HepG2 (cell line): ENCODE results near the gene TSACC. TPM values are rescaled to one million over a fixed set of nuclear protein-coding genes. Genes with fewer than 3 reads are reported as not detected.

Experiments used
- HNRNPL ChIP-seq: fragments of 200-400 bp; formaldehyde crosslinking; IDR thresholded peaks from 2 replicates; pipeline ENCODE4 v1.6.1; 2017; ENCODE audit warnings: mild to moderate bottlenecking, low read depth, low read length
- NAIF1 ChIP-seq: sonication (generic); formaldehyde crosslinking; IDR thresholded peaks from 2 replicates; pipeline ENCODE4 v1.5.0; 2020; ENCODE audit warnings: mild to moderate bottlenecking, missing genetic modification reagents, borderline replicate concordance
- NFIC ChIP-seq: IDR thresholded peaks from 2 replicates; pipeline ENCODE4 v1.6.1; 2012; ENCODE audit warnings: mild to moderate bottlenecking, low read length, inconsistent platforms
- NRL ChIP-seq: sonication (generic); formaldehyde crosslinking; IDR thresholded peaks from 2 replicates; pipeline ENCODE4 v1.5.0; 2020; ENCODE audit warnings: missing genetic modification reagents, mild to moderate bottlenecking, moderate library complexity, borderline replicate concordance
- POLR2AphosphoS5 ChIP-seq: IDR thresholded peaks from 2 replicates; pipeline ENCODE4 v1.6.1; 2012; ENCODE audit warnings: low read depth, low read length
- POLR2G ChIP-seq: fragments of 200-400 bp; formaldehyde crosslinking; IDR thresholded peaks from 2 replicates; pipeline ENCODE4 v1.6.1; 2018; ENCODE audit warnings: mild to moderate bottlenecking, low read depth, low read length, moderate library complexity
- PRMT3 ChIP-seq: sonication (generic); formaldehyde crosslinking; IDR thresholded peaks from 2 replicates; pipeline ENCODE4 v1.8.1; 2022; ENCODE audit warnings: low read depth, mild to moderate bottlenecking, moderate library complexity, missing genetic modification reagents, borderline replicate concordance
- REL ChIP-seq: sonication (generic); formaldehyde crosslinking; conservative IDR thresholded peaks from 2 replicates; pipeline ENCODE4 v1.8.0; 2022; ENCODE audit warnings: mild to moderate bottlenecking, missing genetic modification reagents, moderate library complexity
- SIN3A ChIP-seq: IDR thresholded peaks from 2 replicates; pipeline ENCODE4 v1.6.1; 2011; ENCODE audit warnings: low read depth, mild to moderate bottlenecking, control low read depth, low read length, borderline replicate concordance
- ZKSCAN5 ChIP-seq: sonication (generic); formaldehyde crosslinking; IDR thresholded peaks from 2 replicates; pipeline ENCODE4 v1.5.1; 2020; ENCODE audit warnings: mild to moderate bottlenecking, missing genetic modification reagents
- ZNF335 ChIP-seq: sonication (generic); formaldehyde crosslinking; IDR thresholded peaks from 2 replicates; pipeline ENCODE4 v1.4.0; 2020; ENCODE audit warnings: missing genetic modification reagents
- ZNF468 ChIP-seq: sonication (generic); formaldehyde crosslinking; IDR thresholded peaks from 2 replicates; pipeline ENCODE4 v1.8.0; 2022; ENCODE audit warnings: mild to moderate bottlenecking, moderate library complexity, missing genetic modification reagents
- ZNF564 ChIP-seq: sonication (generic); formaldehyde crosslinking; IDR thresholded peaks from 2 replicates; pipeline ENCODE4 v1.8.1; 2023; ENCODE audit warnings: mild to moderate bottlenecking, missing genetic modification reagents
- ZNF709 ChIP-seq: sonication (generic); formaldehyde crosslinking; IDR thresholded peaks from 2 replicates; pipeline ENCODE4 v1.5.0; 2020; ENCODE audit warnings: mild to moderate bottlenecking, missing genetic modification reagents
- polyA plus RNA-seq, 8 experiments: library from polyadenylated mRNA; depleted of rRNA in 3 of 8; stranded (reverse) in 7 of 8; unstranded in 1 of 8; fragments of >200 nt; fragmentation: Illumina TruSeq in 4 of 8; extraction: Trizol in 4 of 8; gene quantifications; 2 replicates each; pipeline versions ENCODE4 v1.2.1 to v1.2.3, GENCODE V29; 2011 to 2016; ENCODE audit warnings: low read depth in 4 of 8, missing spikeins in 1 of 8, mixed read lengths in 1 of 8; ENCODE audit not compliant: insufficient read depth in 1 of 8
- total RNA-seq, 5 experiments: library from RNA; depleted of rRNA; stranded (reverse); fragments of >200 nt; fragmentation: Illumina TruSeq; extraction: Trizol; gene quantifications; 2 replicates each; pipeline ENCODE4 v1.2.3, GENCODE V29; 2016; ENCODE audit warnings: low read depth in 1 of 5
- TF ChIP-seq, protein P1 (sequence below): sonication (generic); formaldehyde crosslinking; IDR thresholded peaks from 2 replicates; pipeline ENCODE4 v1.4.0; 2020; ENCODE audit warnings: missing genetic modification reagents
- TF ChIP-seq, protein P2 (sequence below): sonication (generic); formaldehyde crosslinking; IDR thresholded peaks from 2 replicates; pipeline ENCODE4 v1.4.0; 2020; ENCODE audit warnings: missing genetic modification reagents, borderline replicate concordance
- TF ChIP-seq, protein P3 (sequence below): IDR thresholded peaks from 2 replicates; pipeline ENCODE4 v1.6.1; 2018; ENCODE audit warnings: missing genetic modification reagents, mild to moderate bottlenecking, missing compliant biosample characterization
- TF ChIP-seq, protein P4 (sequence below): sonication (generic); formaldehyde crosslinking; IDR thresholded peaks from 2 replicates; pipeline ENCODE4 v1.4.0; 2020; ENCODE audit warnings: low read depth, mild to moderate bottlenecking, missing genetic modification reagents
- TF ChIP-seq, protein P5 (sequence below): sonication (generic); formaldehyde crosslinking; IDR thresholded peaks from 2 replicates; pipeline ENCODE4 v1.8.0; 2022; ENCODE audit warnings: mild to moderate bottlenecking, missing genetic modification reagents, moderate library complexity

The TSACC gene
- total and polyA plus RNA-seq, 2 of the 13 experiments (the other 11 are each of a cell fraction or from before 2014, with no cell fraction given), result 1.5 to 2.6 TPM

GRCh38 chr1:156386949-156387869, 48.9 kb downstream of the TSACC start (continued):
- TF ChIP-seq PRMT3 (CRISPR knock-in tag), result no peak
- TF ChIP-seq ZNF564 (CRISPR knock-in tag), result no peak
- 0 out of 2 replicates have a peak, but pooled peaks have one; percentile 60 for TF ChIP-seq REL (CRISPR knock-in tag)
- TF ChIP-seq ZNF468 (CRISPR knock-in tag), result peak; percentile 36; the same call in 1 of the 2 replicates
- TF ChIP-seq, protein P1, sequence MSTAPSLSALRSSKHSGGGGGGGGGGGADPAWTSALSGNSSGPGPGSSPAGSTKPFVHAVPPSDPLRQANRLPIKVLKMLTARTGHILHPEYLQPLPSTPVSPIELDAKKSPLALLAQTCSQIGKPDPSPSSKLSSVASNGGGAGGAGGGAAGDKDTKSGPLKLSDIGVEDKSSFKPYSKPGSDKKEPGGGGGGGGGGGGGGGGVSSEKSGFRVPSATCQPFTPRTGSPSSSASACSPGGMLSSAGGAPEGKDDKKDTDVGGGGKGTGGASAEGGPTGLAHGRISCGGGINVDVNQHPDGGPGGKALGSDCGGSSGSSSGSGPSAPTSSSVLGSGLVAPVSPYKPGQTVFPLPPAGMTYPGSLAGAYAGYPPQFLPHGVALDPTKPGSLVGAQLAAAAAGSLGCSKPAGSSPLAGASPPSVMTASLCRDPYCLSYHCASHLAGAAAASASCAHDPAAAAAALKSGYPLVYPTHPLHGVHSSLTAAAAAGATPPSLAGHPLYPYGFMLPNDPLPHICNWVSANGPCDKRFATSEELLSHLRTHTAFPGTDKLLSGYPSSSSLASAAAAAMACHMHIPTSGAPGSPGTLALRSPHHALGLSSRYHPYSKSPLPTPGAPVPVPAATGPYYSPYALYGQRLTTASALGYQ (CRISPR knock-in tag), result no peak
- TF ChIP-seq NAIF1 (CRISPR knock-in tag), result no peak
- peak; percentile 28; the same call in 1 of the 2 replicates for TF ChIP-seq NFIC
- TF ChIP-seq ZNF709 (CRISPR knock-in tag), result no peak
- TF ChIP-seq, protein P2, sequence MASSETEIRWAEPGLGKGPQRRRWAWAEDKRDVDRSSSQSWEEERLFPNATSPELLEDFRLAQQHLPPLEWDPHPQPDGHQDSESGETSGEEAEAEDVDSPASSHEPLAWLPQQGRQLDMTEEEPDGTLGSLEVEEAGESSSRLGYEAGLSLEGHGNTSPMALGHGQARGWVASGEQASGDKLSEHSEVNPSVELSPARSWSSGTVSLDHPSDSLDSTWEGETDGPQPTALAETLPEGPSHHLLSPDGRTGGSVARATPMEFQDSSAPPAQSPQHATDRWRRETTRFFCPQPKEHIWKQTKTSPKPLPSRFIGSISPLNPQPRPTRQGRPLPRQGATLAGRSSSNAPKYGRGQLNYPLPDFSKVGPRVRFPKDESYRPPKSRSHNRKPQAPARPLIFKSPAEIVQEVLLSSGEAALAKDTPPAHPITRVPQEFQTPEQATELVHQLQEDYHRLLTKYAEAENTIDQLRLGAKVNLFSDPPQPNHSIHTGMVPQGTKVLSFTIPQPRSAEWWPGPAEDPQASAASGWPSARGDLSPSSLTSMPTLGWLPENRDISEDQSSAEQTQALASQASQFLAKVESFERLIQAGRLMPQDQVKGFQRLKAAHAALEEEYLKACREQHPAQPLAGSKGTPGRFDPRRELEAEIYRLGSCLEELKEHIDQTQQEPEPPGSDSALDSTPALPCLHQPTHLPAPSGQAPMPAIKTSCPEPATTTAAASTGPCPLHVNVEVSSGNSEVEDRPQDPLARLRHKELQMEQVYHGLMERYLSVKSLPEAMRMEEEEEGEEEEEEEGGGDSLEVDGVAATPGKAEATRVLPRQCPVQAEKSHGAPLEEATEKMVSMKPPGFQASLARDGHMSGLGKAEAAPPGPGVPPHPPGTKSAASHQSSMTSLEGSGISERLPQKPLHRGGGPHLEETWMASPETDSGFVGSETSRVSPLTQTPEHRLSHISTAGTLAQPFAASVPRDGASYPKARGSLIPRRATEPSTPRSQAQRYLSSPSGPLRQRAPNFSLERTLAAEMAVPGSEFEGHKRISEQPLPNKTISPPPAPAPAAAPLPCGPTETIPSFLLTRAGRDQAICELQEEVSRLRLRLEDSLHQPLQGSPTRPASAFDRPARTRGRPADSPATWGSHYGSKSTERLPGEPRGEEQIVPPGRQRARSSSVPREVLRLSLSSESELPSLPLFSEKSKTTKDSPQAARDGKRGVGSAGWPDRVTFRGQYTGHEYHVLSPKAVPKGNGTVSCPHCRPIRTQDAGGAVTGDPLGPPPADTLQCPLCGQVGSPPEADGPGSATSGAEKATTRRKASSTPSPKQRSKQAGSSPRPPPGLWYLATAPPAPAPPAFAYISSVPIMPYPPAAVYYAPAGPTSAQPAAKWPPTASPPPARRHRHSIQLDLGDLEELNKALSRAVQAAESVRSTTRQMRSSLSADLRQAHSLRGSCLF (CRISPR knock-in tag), result no peak
- no peak for TF ChIP-seq ZNF335
- TF ChIP-seq, protein P3, sequence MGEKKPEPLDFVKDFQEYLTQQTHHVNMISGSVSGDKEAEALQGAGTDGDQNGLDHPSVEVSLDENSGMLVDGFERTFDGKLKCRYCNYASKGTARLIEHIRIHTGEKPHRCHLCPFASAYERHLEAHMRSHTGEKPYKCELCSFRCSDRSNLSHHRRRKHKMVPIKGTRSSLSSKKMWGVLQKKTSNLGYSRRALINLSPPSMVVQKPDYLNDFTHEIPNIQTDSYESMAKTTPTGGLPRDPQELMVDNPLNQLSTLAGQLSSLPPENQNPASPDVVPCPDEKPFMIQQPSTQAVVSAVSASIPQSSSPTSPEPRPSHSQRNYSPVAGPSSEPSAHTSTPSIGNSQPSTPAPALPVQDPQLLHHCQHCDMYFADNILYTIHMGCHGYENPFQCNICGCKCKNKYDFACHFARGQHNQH, result no peak
- peak; percentile 71; the same call in 1 of the 2 replicates for TF ChIP-seq ZKSCAN5 (CRISPR knock-in tag)
- TF ChIP-seq POLR2G, result peak; percentile 56
- peak; percentile 54 for TF ChIP-seq POLR2AphosphoS5
- TF ChIP-seq HNRNPL, result no peak
- TF ChIP-seq SIN3A, result no peak
- 0 out of 2 replicates have a peak, but pooled peaks have one; percentile 39 for TF ChIP-seq NRL (CRISPR knock-in tag)
- TF ChIP-seq, protein P4, sequence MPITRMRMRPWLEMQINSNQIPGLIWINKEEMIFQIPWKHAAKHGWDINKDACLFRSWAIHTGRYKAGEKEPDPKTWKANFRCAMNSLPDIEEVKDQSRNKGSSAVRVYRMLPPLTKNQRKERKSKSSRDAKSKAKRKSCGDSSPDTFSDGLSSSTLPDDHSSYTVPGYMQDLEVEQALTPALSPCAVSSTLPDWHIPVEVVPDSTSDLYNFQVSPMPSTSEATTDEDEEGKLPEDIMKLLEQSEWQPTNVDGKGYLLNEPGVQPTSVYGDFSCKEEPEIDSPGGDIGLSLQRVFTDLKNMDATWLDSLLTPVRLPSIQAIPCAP (CRISPR knock-in tag), result no peak
- TF ChIP-seq, protein P5, sequence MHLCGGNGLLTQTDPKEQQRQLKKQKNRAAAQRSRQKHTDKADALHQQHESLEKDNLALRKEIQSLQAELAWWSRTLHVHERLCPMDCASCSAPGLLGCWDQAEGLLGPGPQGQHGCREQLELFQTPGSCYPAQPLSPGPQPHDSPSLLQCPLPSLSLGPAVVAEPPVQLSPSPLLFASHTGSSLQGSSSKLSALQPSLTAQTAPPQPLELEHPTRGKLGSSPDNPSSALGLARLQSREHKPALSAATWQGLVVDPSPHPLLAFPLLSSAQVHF (CRISPR knock-in tag), result 0 out of 2 replicates have a peak, but pooled peaks have one; percentile 62
